HL-60 (cell line): Measurements from ENCODE around the gene SCYL2.

Source experiments
- DNase-seq, 2 experiments: peaks; one replicate each; pipeline ENCODE4 v3.0.0-alpha.2; 2010 to 2020; ENCODE audit warnings: low read depth in 1 of 2, low spot score in 1 of 2
- H3K27ac ChIP-seq: fragments of 250-450 bp; sonication (Bioruptor Pico); replicated peaks from 2 replicates; pipeline ENCODE4 v1.5.1; 2020; ENCODE audit warnings: mild to moderate bottlenecking, moderate library complexity
- H3K27me3 ChIP-seq: fragments of 250-450 bp; sonication (Bioruptor Pico); 2 replicates; pipeline ENCODE4 v1.5.1; 2021; ENCODE audit warnings: mild to moderate bottlenecking, moderate library complexity; ENCODE audit not compliant: insufficient read depth, poor library complexity, severe bottlenecking
- H3K4me3 ChIP-seq: replicated peaks from 2 replicates; pipeline ENCODE4 v1.5.1; 2011; ENCODE audit warnings: mild to moderate bottlenecking, control low read depth, low read length; ENCODE audit not compliant: insufficient read depth
- CTCF ChIP-seq: IDR thresholded peaks from one replicate; pipeline ENCODE4 v1.5.1; 2011; ENCODE audit warnings: low read length, control low read depth, inconsistent platforms; ENCODE audit not compliant: insufficient read depth
- GABPA ChIP-seq: IDR thresholded peaks from 2 replicates; pipeline ENCODE4 v1.6.1; 2012; ENCODE audit warnings: low read depth
- POLR2AphosphoS5 ChIP-seq: IDR thresholded peaks from 2 replicates; pipeline ENCODE4 v1.6.1; 2012; ENCODE audit warnings: low read depth
- REST ChIP-seq: IDR thresholded peaks from 2 replicates; pipeline ENCODE4 v1.6.1; 2012; ENCODE audit warnings: low read depth; ENCODE audit not compliant: insufficient replicate concordance
- SPI1 ChIP-seq: IDR thresholded peaks from 2 replicates; pipeline ENCODE4 v1.6.1; 2012; ENCODE audit warnings: low read depth, mild to moderate bottlenecking, borderline replicate concordance

Gene SCYL2

GRCh38 chr12:100383586-100384558, 116.9 kb downstream of the SCYL2 start:
- no peak overlapping the region for H3K4me3 ChIP-seq
- no peak for DNase-seq
- no peaks in the 10 kb centered on the region for H3K27me3 ChIP-seq
- no peak overlapping the region for H3K27ac ChIP-seq
- TF ChIP-seq POLR2AphosphoS5 (no peak), GABPA (no peak), REST (no peak), SPI1 (no peak), CTCF (no peak)

GRCh38 chr12:100384559-100384935, 117.6 kb downstream of the SCYL2 start:
- H3K27ac ChIP-seq: no peak overlapping the region
- H3K4me3 ChIP-seq: no peak overlapping the region
- no peaks in the 10 kb centered on the region for H3K27me3 ChIP-seq
- no peak for DNase-seq
- TF ChIP-seq POLR2AphosphoS5 (no peak), REST (no peak)

- Histone ChIP-seq H3K4me3 (no peak overlapping the region), H3K27ac (no peak overlapping the region), H3K27me3 (no peaks in the 10 kb centered on the region)
- DNase-seq: no peak
- TF ChIP-seq GABPA (no peak), SPI1 (no peak), POLR2AphosphoS5 (no peak), REST (no peak), CTCF (no peak)
Observed at GRCh38 chr12:100388382-100388781, 121.4 kb downstream of the SCYL2 start.
